HFF-Myc (cell line): ENCODE measurements around the gene PPP1R13L.

Experiments
- DNase-seq: peaks from one replicate; pipeline ENCODE4 v3.0.0-alpha.2; 2011; ENCODE audit warnings: low read depth; ENCODE audit errors: extremely low read depth
- H3K4me3 ChIP-seq: replicated peaks from 2 replicates; pipeline ENCODE4 v1.5.1; 2011; ENCODE audit warnings: low read depth, mild to moderate bottlenecking, control low read depth, low read length
- CTCF ChIP-seq: IDR thresholded peaks from 2 replicates; pipeline ENCODE4 v1.5.1; 2012; ENCODE audit warnings: mild to moderate bottlenecking, low read depth, low read length, control low read depth; ENCODE audit errors: missing control alignments

The PPP1R13L gene

GRCh38 chr19:45420871-45421270, 16.0 kb upstream of the PPP1R13L start:
- H3K4me3 ChIP-seq, result no peak overlapping the region
- DNase-seq, result no peak
- no peak for TF ChIP-seq CTCF

- DNase-seq, result no peak
- no peak overlapping the region for H3K4me3 ChIP-seq
- no peak for TF ChIP-seq CTCF
These were observed 15.5 kb upstream of the PPP1R13L start for GRCh38 chr19:45420356-45420755.

GRCh38 chr19:45419895-45420294, 15.0 kb upstream of the PPP1R13L start:
- H3K4me3 ChIP-seq, result no peak overlapping the region
- TF ChIP-seq CTCF, result no peak
- no peak for DNase-seq

GRCh38 chr19:45419396-45419795, 14.5 kb upstream of the PPP1R13L start:
- TF ChIP-seq CTCF, result no peak
- H3K4me3 ChIP-seq, result no peak overlapping the region
- no peak for DNase-seq

- H3K4me3 ChIP-seq, result no peak overlapping the region
- TF ChIP-seq CTCF, result no peak
- no peak for DNase-seq
These were observed 13.9 kb upstream of the PPP1R13L start for GRCh38 chr19:45418802-45419201.

- no peak overlapping the region for H3K4me3 ChIP-seq
- no peak for DNase-seq
- TF ChIP-seq CTCF, result no peak
These were observed 12.3 kb upstream of the PPP1R13L start for GRCh38 chr19:45417151-45417550.

- H3K4me3 ChIP-seq, result no peak overlapping the region
- DNase-seq, result no peak
- no peak for TF ChIP-seq CTCF
These were observed 9.6 kb upstream of the PPP1R13L start for GRCh38 chr19:45414468-45414867.
